ENCODE data around the gene POU2AF1. TPM values are rescaled to one million over a fixed set of nuclear protein-coding genes. Genes with fewer than 3 reads are reported as not detected.
"Not testable (repeated sequence)": the region's sequence is repeated elsewhere in the genome, so short reads cannot be mapped to it uniquely, and the experiment has no call there.

The POU2AF1 gene
- total and polyA plus RNA-seq, 2 donors, result 1.0 TPM

GRCh38 chr11:111329306-111330204 lies 49.5 kb downstream of the POU2AF1 start:
- H3K4me3 ChIP-seq (ENCODE audit: low read depth, low read length), result no peak overlapping the region
- no peak overlapping the region for H3K27ac ChIP-seq (ENCODE audit: low read depth)
- DNase-seq (ENCODE audit: extremely low spot score), result no peak
- no peaks in the 10 kb centered on the region for H3K36me3 ChIP-seq (ENCODE audit: insufficient read depth)
- no peaks in the 10 kb centered on the region for H3K4me1 ChIP-seq (ENCODE audit: insufficient read depth)
- 62% methylated on average over 7 of the region's 7 CpGs for WGBS

- no peak for DNase-seq (ENCODE audit: extremely low spot score)
- no peaks in the 10 kb centered on the region for H3K36me3 ChIP-seq (ENCODE audit: insufficient read depth)
These were observed 51.0 kb downstream of the POU2AF1 start for GRCh38 chr11:111327908-111328624.

GRCh38 chr11:111326824-111327223 lies 52.3 kb downstream of the POU2AF1 start:
- WGBS, result 87% methylated on average over 4 of the region's 4 CpGs

More at GRCh38 chr11:111327908-111328624, 51.0 kb downstream of the POU2AF1 start:
- no peak overlapping the region for H3K4me3 ChIP-seq (ENCODE audit: low read depth, low read length)
- H3K27ac ChIP-seq (ENCODE audit: low read depth), result no peak overlapping the region
- 63% methylated on average over 8 of the region's 8 CpGs for WGBS
- H3K4me1 ChIP-seq (ENCODE audit: insufficient read depth), result no peaks in the 10 kb centered on the region

GRCh38 chr11:111325259-111325658 lies 53.8 kb downstream of the POU2AF1 start:
- DNase-seq (ENCODE audit: extremely low spot score), result no peak
- H3K36me3 ChIP-seq (ENCODE audit: insufficient read depth), result no peaks in the 10 kb centered on the region
- no peaks in the 10 kb centered on the region for H3K4me1 ChIP-seq (ENCODE audit: insufficient read depth)
- WGBS, result 90% methylated on average over 5 of the region's 5 CpGs
- no peak overlapping the region for H3K27ac ChIP-seq (ENCODE audit: low read depth)
- no peak overlapping the region for H3K4me3 ChIP-seq (ENCODE audit: low read depth, low read length)

More at GRCh38 chr11:111326824-111327223, 52.3 kb downstream of the POU2AF1 start:
- DNase-seq (ENCODE audit: extremely low spot score), result no peak
- no peaks in the 10 kb centered on the region for H3K36me3 ChIP-seq (ENCODE audit: insufficient read depth)
- H3K27ac ChIP-seq (ENCODE audit: low read depth), result no peak overlapping the region
- no peaks in the 10 kb centered on the region for H3K4me1 ChIP-seq (ENCODE audit: insufficient read depth)
- H3K4me3 ChIP-seq (ENCODE audit: low read depth, low read length), result no peak overlapping the region

- no peaks in the 10 kb centered on the region for H3K36me3 ChIP-seq (ENCODE audit: insufficient read depth)
- DNase-seq (ENCODE audit: extremely low spot score), result no peak
- H3K4me3 ChIP-seq (ENCODE audit: low read depth, low read length), result no peak overlapping the region
- 34% methylated on average over 5 of the region's 5 CpGs for WGBS
- H3K4me1 ChIP-seq (ENCODE audit: insufficient read depth), result no peaks in the 10 kb centered on the region
- no peak overlapping the region for H3K27ac ChIP-seq (ENCODE audit: low read depth)
These were observed 54.8 kb downstream of the POU2AF1 start for GRCh38 chr11:111324277-111324720.

GRCh38 chr11:111322534-111322933 lies 56.5 kb downstream of the POU2AF1 start:
- no peaks in the 10 kb centered on the region for H3K4me1 ChIP-seq (ENCODE audit: insufficient read depth)
- no peaks in the 10 kb centered on the region for H3K36me3 ChIP-seq (ENCODE audit: insufficient read depth)
- WGBS, result 96% methylated on average over 2 of the region's 2 CpGs
- no peak overlapping the region for H3K4me3 ChIP-seq (ENCODE audit: low read depth, low read length)
- DNase-seq (ENCODE audit: extremely low spot score), result no peak
- H3K27ac ChIP-seq (ENCODE audit: low read depth), result no peak overlapping the region

GRCh38 chr11:111320728-111321568 lies 58.1 kb downstream of the POU2AF1 start:
- Histone ChIP-seq H3K36me3 (ENCODE audit: insufficient read depth) (no peaks in the 10 kb centered on the region), H3K27ac (ENCODE audit: low read depth) (no peak overlapping the region), H3K4me3 (ENCODE audit: low read depth, low read length) (no peak overlapping the region), H3K4me1 (ENCODE audit: insufficient read depth) (no peaks in the 10 kb centered on the region)
- 86% methylated on average over 5 of the region's 5 CpGs for WGBS
- no peak for DNase-seq (ENCODE audit: extremely low spot score)

- not testable (repeated sequence) for DNase-seq (ENCODE audit: extremely low spot score); H3K27ac ChIP-seq (ENCODE audit: low read depth); H3K4me1 ChIP-seq (ENCODE audit: insufficient read depth); H3K36me3 ChIP-seq (ENCODE audit: insufficient read depth); H3K4me3 ChIP-seq (ENCODE audit: low read depth, low read length)
- 82% methylated on average over 6 of the region's 6 CpGs for WGBS
These were observed 58.9 kb downstream of the POU2AF1 start for GRCh38 chr11:111320199-111320598.

- Histone ChIP-seq H3K4me1 (ENCODE audit: insufficient read depth) (no peaks in the 10 kb centered on the region), H3K4me3 (ENCODE audit: low read depth, low read length) (no peak overlapping the region), H3K27ac (ENCODE audit: low read depth) (no peak overlapping the region), H3K36me3 (ENCODE audit: insufficient read depth) (no peaks in the 10 kb centered on the region)
- no peak for DNase-seq (ENCODE audit: extremely low spot score)
- WGBS, result 83% methylated on average over 6 of the region's 6 CpGs
These were observed 59.8 kb downstream of the POU2AF1 start for GRCh38 chr11:111319296-111319695.

- 55% methylated on average over 1 of the region's 1 CpG for WGBS
- Histone ChIP-seq H3K27ac (ENCODE audit: low read depth) (no peak overlapping the region), H3K4me1 (ENCODE audit: insufficient read depth) (no peaks in the 10 kb centered on the region), H3K36me3 (ENCODE audit: insufficient read depth) (no peaks in the 10 kb centered on the region), H3K4me3 (ENCODE audit: low read depth, low read length) (no peak overlapping the region)
- DNase-seq (ENCODE audit: extremely low spot score), result no peak
These were observed 67.0 kb downstream of the POU2AF1 start for GRCh38 chr11:111312076-111312475.

GRCh38 chr11:111310723-111311122 lies 68.4 kb downstream of the POU2AF1 start:
- Histone ChIP-seq H3K4me3 (ENCODE audit: low read depth, low read length) (no peak overlapping the region), H3K27ac (ENCODE audit: low read depth) (no peak overlapping the region), H3K36me3 (ENCODE audit: insufficient read depth) (no peaks in the 10 kb centered on the region), H3K4me1 (ENCODE audit: insufficient read depth) (no peaks in the 10 kb centered on the region)
- no peak for DNase-seq (ENCODE audit: extremely low spot score)
- WGBS, result 84% methylated on average over 6 of the region's 6 CpGs

- H3K27ac ChIP-seq (ENCODE audit: low read depth), result peak overlapping the region; percentile 34
- DNase-seq (ENCODE audit: extremely low spot score), result no peak
- no peaks in the 10 kb centered on the region for H3K36me3 ChIP-seq (ENCODE audit: insufficient read depth)
- no peaks in the 10 kb centered on the region for H3K4me1 ChIP-seq (ENCODE audit: insufficient read depth)
- 60% methylated on average over 3 of the region's 3 CpGs for WGBS
- no peak overlapping the region for H3K4me3 ChIP-seq (ENCODE audit: low read depth, low read length)
These were observed 69.0 kb downstream of the POU2AF1 start for GRCh38 chr11:111310088-111310487.

GRCh38 chr11:111309215-111309915 lies 69.7 kb downstream of the POU2AF1 start:
- no peak for DNase-seq (ENCODE audit: extremely low spot score)
- 78% methylated on average over 5 of the region's 5 CpGs for WGBS
- Histone ChIP-seq H3K27ac (ENCODE audit: low read depth) (peak overlapping the region; percentile 34), H3K4me1 (ENCODE audit: insufficient read depth) (no peaks in the 10 kb centered on the region), H3K4me3 (ENCODE audit: low read depth, low read length) (no peak overlapping the region), H3K36me3 (ENCODE audit: insufficient read depth) (no peaks in the 10 kb centered on the region)
